GM12878 (cell line): ENCODE measurements around the gene NUFIP1. TPM values are rescaled to one million over a fixed set of nuclear protein-coding genes. Genes with fewer than 3 reads are reported as not detected.

Experiments
- ATF7 ChIP-seq: fragments of 450-650 bp; IDR thresholded peaks from 2 replicates; pipeline ENCODE4 v1.6.1; 2016; ENCODE audit warnings: low read depth, mild to moderate bottlenecking
- BCL3 ChIP-seq: IDR thresholded peaks from 2 replicates; pipeline ENCODE4 v1.6.1; 2011; ENCODE audit warnings: borderline replicate concordance, low read depth, mild to moderate bottlenecking, moderate library complexity, low read length; ENCODE audit not compliant: insufficient read depth, poor library complexity, severe bottlenecking
- BMI1 ChIP-seq: fragments of 450-650 bp; IDR thresholded peaks from 2 replicates; pipeline ENCODE4 v1.6.1; 2016; ENCODE audit warnings: mild to moderate bottlenecking, moderate library complexity, borderline replicate concordance
- CBFB ChIP-seq: IDR thresholded peaks from 2 replicates; pipeline ENCODE4 v1.6.1; 2016; ENCODE audit warnings: antibody characterized with exemption, low read depth
- CBX3 ChIP-seq: fragments of 200-600 bp; sonication (generic); IDR thresholded peaks from 2 replicates; pipeline ENCODE4 v1.6.1; 2016; ENCODE audit warnings: low read depth, borderline replicate concordance
- CHD2 ChIP-seq: IDR thresholded peaks from 2 replicates; pipeline ENCODE4 v1.6.1; 2011; ENCODE audit warnings: low read depth, low read length, improper control_type of control experiment, borderline replicate concordance
- ETV6 ChIP-seq, 2 experiments: fragments of 450-650 bp in 1 of 2; IDR thresholded peaks in 1 of 2; conservative IDR thresholded peaks in 1 of 2; 2 replicates each; pipeline ENCODE4 v1.6.1; 2014; ENCODE audit warnings: antibody characterized with exemption in 1 of 2, borderline replicate concordance in 1 of 2, low read depth in 1 of 2, mild to moderate bottlenecking in 1 of 2, moderate library complexity in 1 of 2
- IKZF1 ChIP-seq: fragments of 450-650 bp; conservative IDR thresholded peaks from 2 replicates; pipeline ENCODE4 v1.6.1; 2017; ENCODE audit warnings: antibody characterized with exemption, mild to moderate bottlenecking
- NFIC ChIP-seq: IDR thresholded peaks from 2 replicates; pipeline ENCODE4 v1.6.1; 2012; ENCODE audit warnings: low read depth, mild to moderate bottlenecking, inconsistent platforms, low read length, moderate library complexity
- NFXL1 ChIP-seq: fragments of 450-650 bp; IDR thresholded peaks from 2 replicates; pipeline ENCODE4 v1.6.1; 2017; ENCODE audit warnings: antibody characterized with exemption, mild to moderate bottlenecking, borderline replicate concordance
- PAX5 ChIP-seq: IDR thresholded peaks from 2 replicates; pipeline ENCODE4 v1.6.1; 2011; ENCODE audit warnings: low read depth, low read length, borderline replicate concordance
- PKNOX1 ChIP-seq: fragments of 450-650 bp; IDR thresholded peaks from 2 replicates; pipeline ENCODE4 v1.6.1; 2016; ENCODE audit warnings: mild to moderate bottlenecking
- REST ChIP-seq: IDR thresholded peaks from 2 replicates; pipeline ENCODE4 v1.6.1; 2012; ENCODE audit warnings: mild to moderate bottlenecking, low read depth, low read length
- STAT3 ChIP-seq: IDR thresholded peaks from 2 replicates; pipeline ENCODE4 v1.6.1; 2011; ENCODE audit warnings: low read depth, low read length, improper control_type of control experiment
- TBL1XR1 ChIP-seq: IDR thresholded peaks from 2 replicates; pipeline ENCODE4 v1.6.1; 2012; ENCODE audit warnings: low read depth, low read length, improper control_type of control experiment
- ZNF207 ChIP-seq: fragments of 450-650 bp; IDR thresholded peaks from 2 replicates; pipeline ENCODE4 v1.6.1; 2014; ENCODE audit warnings: antibody characterized with exemption, mild to moderate bottlenecking, borderline replicate concordance
- polyA plus RNA-seq, 11 experiments: library from polyadenylated mRNA; depleted of rRNA in 4 of 11; unstranded in 6 of 11; stranded (reverse) in 5 of 11; fragments of >200 nt; fragmentation: Nextera tagmentation in 4 of 11; fragmentation: Illumina TruSeq in 1 of 11; extraction: Ambion mirVana in 4 of 11; extraction: Trizol in 1 of 11; gene quantifications; 1 replicate in 1 of 11; 2 replicates in 10 of 11; pipeline versions ENCODE4 v1.2.1 to v1.2.3, GENCODE V29; 2011 to 2016; ENCODE audit warnings: inconsistent platforms in 2 of 11, missing spikeins in 2 of 11, low read depth in 1 of 11
- total RNA-seq, 4 experiments: library from RNA; depleted of rRNA in 3 of 4; stranded (reverse); fragments of >200 nt in 3 of 4; fragmentation: Illumina TruSeq in 1 of 4; extraction: Trizol in 1 of 4; gene quantifications; 2 replicates each; pipeline versions ENCODE4 v1.2.1 to v1.2.3, GENCODE V29; 2013 to 2021
- TF ChIP-seq, protein P1 (sequence below): IDR thresholded peaks from 2 replicates; pipeline ENCODE4 v1.6.1; 2012; ENCODE audit warnings: low read depth, low read length, improper control_type of control experiment
- TF ChIP-seq, protein P2 (sequence below): IDR thresholded peaks from 2 replicates; pipeline ENCODE4 v1.6.1; 2011; ENCODE audit warnings: low read depth, mild to moderate bottlenecking, low read length, moderate library complexity, borderline replicate concordance; ENCODE audit errors: extremely low read depth
- TF ChIP-seq, protein P3 (sequence below): fragments of 450-650 bp; IDR thresholded peaks from 2 replicates; pipeline ENCODE4 v1.6.1; 2017; ENCODE audit warnings: antibody characterized with exemption, mild to moderate bottlenecking, moderate library complexity

NUFIP1 gene
- total and polyA plus RNA-seq, 10 of the 15 experiments (the other 5 are each of a cell fraction or from before 2014, with no cell fraction given), result 2.5 to 11.2 (median 7.0) TPM

DNA sequence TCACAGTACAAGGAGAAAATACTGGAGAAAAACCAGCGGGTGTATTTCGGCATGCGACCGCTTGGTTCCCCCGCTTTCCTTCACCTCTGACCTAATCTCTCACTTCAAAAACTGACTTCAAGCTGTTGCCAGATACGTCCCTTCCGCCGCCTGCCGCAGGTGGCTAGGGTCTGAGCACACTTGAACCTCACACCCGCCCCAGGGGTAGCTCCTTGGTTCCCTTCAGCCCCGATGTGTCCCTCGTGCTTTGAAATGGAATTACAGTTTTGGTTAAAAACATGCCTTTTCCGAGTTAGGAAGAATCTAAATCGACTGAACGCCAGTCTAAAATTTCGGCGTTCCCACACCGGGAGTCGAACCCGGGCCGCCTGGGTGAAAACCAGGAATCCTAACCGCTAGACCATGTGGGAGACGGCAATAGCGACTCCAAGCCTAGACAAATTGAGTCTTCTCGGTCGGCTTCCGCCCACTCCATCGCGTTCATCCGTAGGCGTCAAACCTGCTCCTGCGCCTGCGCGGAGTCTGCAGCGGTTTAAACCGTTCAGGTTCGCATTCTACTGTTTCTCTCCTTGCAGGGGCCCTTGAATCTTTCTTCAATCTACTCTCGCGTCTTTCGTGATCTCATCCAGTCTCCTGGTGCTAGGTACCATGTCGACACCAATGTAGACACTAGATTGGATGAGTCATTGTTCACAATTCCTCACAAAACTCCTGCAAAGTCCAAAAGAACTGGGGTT, 71.5 kb downstream of the NUFIP1 start (continued):
- no peak for TF ChIP-seq BCL3
- peak; percentile 76; the same call in 1 of the 2 replicates for TF ChIP-seq CHD2
- no peak for TF ChIP-seq PKNOX1
- TF ChIP-seq, protein P1, sequence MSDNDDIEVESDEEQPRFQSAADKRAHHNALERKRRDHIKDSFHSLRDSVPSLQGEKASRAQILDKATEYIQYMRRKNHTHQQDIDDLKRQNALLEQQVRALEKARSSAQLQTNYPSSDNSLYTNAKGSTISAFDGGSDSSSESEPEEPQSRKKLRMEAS, result peak; percentile 41; the same call in 1 of the 2 replicates
- no peak; the same call in 1 of the 2 replicates for TF ChIP-seq NFIC
- TF ChIP-seq REST, result no peak
- no peak for TF ChIP-seq STAT3
- peak; percentile 96; the same call in 1 of the 2 replicates for TF ChIP-seq ZNF207
- TF ChIP-seq ETV6 (conservative IDR thresholded peaks at IDR 0.05 in 1 of 2, IDR thresholded peaks at IDR 0.05 in 1 of 2; ENCODE audit: borderline replicate concordance in 1 of 2, low read depth in 1 of 2), result no peak; a peak in 1 of 4 replicates
- no peak for TF ChIP-seq BMI1
- no peak for TF ChIP-seq CBX3
- peak; percentile 99 for TF ChIP-seq IKZF1
- TF ChIP-seq NFXL1, result no peak
- TF ChIP-seq, protein P2, sequence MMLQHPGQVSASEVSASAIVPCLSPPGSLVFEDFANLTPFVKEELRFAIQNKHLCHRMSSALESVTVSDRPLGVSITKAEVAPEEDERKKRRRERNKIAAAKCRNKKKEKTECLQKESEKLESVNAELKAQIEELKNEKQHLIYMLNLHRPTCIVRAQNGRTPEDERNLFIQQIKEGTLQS, result no peak
- peak; percentile 68 for TF ChIP-seq ATF7
- peak; percentile 43; the same call in 1 of the 2 replicates for TF ChIP-seq PAX5
- TF ChIP-seq, protein P3, sequence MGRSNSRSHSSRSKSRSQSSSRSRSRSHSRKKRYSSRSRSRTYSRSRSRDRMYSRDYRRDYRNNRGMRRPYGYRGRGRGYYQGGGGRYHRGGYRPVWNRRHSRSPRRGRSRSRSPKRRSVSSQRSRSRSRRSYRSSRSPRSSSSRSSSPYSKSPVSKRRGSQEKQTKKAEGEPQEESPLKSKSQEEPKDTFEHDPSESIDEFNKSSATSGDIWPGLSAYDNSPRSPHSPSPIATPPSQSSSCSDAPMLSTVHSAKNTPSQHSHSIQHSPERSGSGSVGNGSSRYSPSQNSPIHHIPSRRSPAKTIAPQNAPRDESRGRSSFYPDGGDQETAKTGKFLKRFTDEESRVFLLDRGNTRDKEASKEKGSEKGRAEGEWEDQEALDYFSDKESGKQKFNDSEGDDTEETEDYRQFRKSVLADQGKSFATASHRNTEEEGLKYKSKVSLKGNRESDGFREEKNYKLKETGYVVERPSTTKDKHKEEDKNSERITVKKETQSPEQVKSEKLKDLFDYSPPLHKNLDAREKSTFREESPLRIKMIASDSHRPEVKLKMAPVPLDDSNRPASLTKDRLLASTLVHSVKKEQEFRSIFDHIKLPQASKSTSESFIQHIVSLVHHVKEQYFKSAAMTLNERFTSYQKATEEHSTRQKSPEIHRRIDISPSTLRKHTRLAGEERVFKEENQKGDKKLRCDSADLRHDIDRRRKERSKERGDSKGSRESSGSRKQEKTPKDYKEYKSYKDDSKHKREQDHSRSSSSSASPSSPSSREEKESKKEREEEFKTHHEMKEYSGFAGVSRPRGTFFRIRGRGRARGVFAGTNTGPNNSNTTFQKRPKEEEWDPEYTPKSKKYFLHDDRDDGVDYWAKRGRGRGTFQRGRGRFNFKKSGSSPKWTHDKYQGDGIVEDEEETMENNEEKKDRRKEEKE, result no peak
- TF ChIP-seq CBFB, result peak; percentile 77
- TF ChIP-seq TBL1XR1, result peak; percentile 95
